H9 (cell line): ENCODE results near the gene NAA25. TPM values are rescaled to one million over a fixed set of nuclear protein-coding genes. Genes with fewer than 3 reads are reported as not detected.

Experiments used
- DNase-seq: peaks from one replicate; pipeline ENCODE4 v3.0.0-alpha.2; 2017
- H2AFZ ChIP-seq: one replicate; pipeline ENCODE4 v1.6.1; 2013; ENCODE audit warnings: mild to moderate bottlenecking, low read length, control low read depth, moderate library complexity
- H2AK5ac ChIP-seq: 2 replicates; pipeline ENCODE4 v1.6.1; 2013; ENCODE audit warnings: low read length, control low read depth, mixed read lengths; ENCODE audit not compliant: insufficient read length
- H2BK120ac ChIP-seq: one replicate; pipeline ENCODE4 v1.6.1; 2013; ENCODE audit warnings: low read depth, mild to moderate bottlenecking, low read length, control low read depth, inconsistent platforms; ENCODE audit not compliant: poor library complexity, severe bottlenecking
- H2BK12ac ChIP-seq: 2 replicates; pipeline ENCODE4 v1.6.1; 2013; ENCODE audit warnings: low read length, control low read depth, mixed read lengths, low read depth; ENCODE audit not compliant: insufficient read length
- H2BK15ac ChIP-seq: 2 replicates; pipeline ENCODE4 v1.6.1; 2013; ENCODE audit warnings: low read depth, low read length, control low read depth
- H2BK20ac ChIP-seq: one replicate; pipeline ENCODE4 v1.6.1; 2013; ENCODE audit warnings: low read depth, mild to moderate bottlenecking, low read length, control low read depth, inconsistent platforms; ENCODE audit not compliant: poor library complexity, severe bottlenecking
- H2BK5ac ChIP-seq: 2 replicates; pipeline ENCODE4 v1.6.1; 2013; ENCODE audit warnings: low read length, control low read depth, mixed read lengths; ENCODE audit not compliant: insufficient read length
- H3K14ac ChIP-seq: 2 replicates; pipeline ENCODE4 v1.6.1; 2013; ENCODE audit warnings: low read length, control low read depth; ENCODE audit not compliant: insufficient read depth
- H3K18ac ChIP-seq: 2 replicates; pipeline ENCODE4 v1.6.1; 2013; ENCODE audit warnings: low read depth, mild to moderate bottlenecking, mixed read lengths, low read length, control low read depth; ENCODE audit not compliant: insufficient read length
- H3K23ac ChIP-seq: 2 replicates; pipeline ENCODE4 v1.6.1; 2013; ENCODE audit warnings: low read length, control low read depth, mixed read lengths, low read depth; ENCODE audit not compliant: insufficient read length
- H3K23me2 ChIP-seq: 2 replicates; pipeline ENCODE4 v1.6.1; 2013; ENCODE audit warnings: low read depth, mild to moderate bottlenecking, mixed read lengths, low read length, control low read depth; ENCODE audit not compliant: insufficient read length, poor library complexity, severe bottlenecking
- H3K27ac ChIP-seq: 2 replicates; pipeline ENCODE4 v1.5.1; 2013; ENCODE audit warnings: low read length, control low read depth, mixed read lengths, low read depth; ENCODE audit not compliant: insufficient read length
- H3K27me3 ChIP-seq: 2 replicates; pipeline ENCODE4 v1.6.1; 2013; ENCODE audit warnings: low read length, control low read depth, inconsistent platforms; ENCODE audit not compliant: insufficient read depth
- H3K4ac ChIP-seq: 2 replicates; pipeline ENCODE4 v1.6.1; 2013; ENCODE audit warnings: low read depth, mild to moderate bottlenecking, control low read depth, inconsistent platforms, low read length, moderate library complexity
- H3K4me1 ChIP-seq: 2 replicates; pipeline ENCODE4 v1.6.1; 2013; ENCODE audit warnings: low read length, control low read depth, inconsistent platforms; ENCODE audit not compliant: insufficient read depth
- H3K4me2 ChIP-seq: 2 replicates; pipeline ENCODE4 v1.6.1; 2013; ENCODE audit warnings: low read length, control low read depth, mixed read lengths; ENCODE audit not compliant: insufficient read length, insufficient read depth
- H3K56ac ChIP-seq: 2 replicates; pipeline ENCODE4 v1.6.1; 2013; ENCODE audit warnings: low read depth, mild to moderate bottlenecking, mixed read lengths, low read length, control low read depth; ENCODE audit not compliant: insufficient read length
- H3K79me1 ChIP-seq: 2 replicates; pipeline ENCODE4 v1.6.1; 2013; ENCODE audit warnings: low read depth, mild to moderate bottlenecking, moderate library complexity, low read length, control low read depth, inconsistent platforms; ENCODE audit not compliant: insufficient read depth, poor library complexity, severe bottlenecking
- H3K79me2 ChIP-seq: 2 replicates; pipeline ENCODE4 v1.6.1; 2013; ENCODE audit warnings: low read length, control low read depth, inconsistent platforms; ENCODE audit not compliant: insufficient read depth
- H3K9ac ChIP-seq: 2 replicates; pipeline ENCODE4 v1.6.1; 2013; ENCODE audit warnings: low read length, control low read depth, mixed read lengths; ENCODE audit not compliant: insufficient read length; ENCODE audit errors: extremely low read depth
- H3K9me3 ChIP-seq: one replicate; pipeline ENCODE4 v1.6.1; 2013; ENCODE audit warnings: low read depth, low read length, inconsistent platforms; ENCODE audit not compliant: control insufficient read depth
- H3T11ph ChIP-seq: one replicate; pipeline ENCODE4 v1.6.1; 2013; ENCODE audit warnings: mild to moderate bottlenecking, low read length, control low read depth, inconsistent platforms
- H4K20me1 ChIP-seq: one replicate; pipeline ENCODE4 v1.6.1; 2013; ENCODE audit not compliant: control insufficient read depth, insufficient read length, insufficient read depth
- H4K5ac ChIP-seq: 2 replicates; pipeline ENCODE4 v1.6.1; 2013; ENCODE audit warnings: low read depth, mild to moderate bottlenecking, mixed read lengths, low read length, control low read depth; ENCODE audit not compliant: insufficient read length
- H4K8ac ChIP-seq: replicated peaks from 2 replicates; pipeline ENCODE4 v1.6.1; 2013; ENCODE audit warnings: low read length, control low read depth, mixed read lengths, low read depth; ENCODE audit not compliant: insufficient read length
- H4K91ac ChIP-seq: 2 replicates; pipeline ENCODE4 v1.6.1; 2013; ENCODE audit warnings: low read depth, mild to moderate bottlenecking, moderate library complexity, mixed read lengths, low read length, control low read depth; ENCODE audit not compliant: insufficient read length
- H3K27ac Mint-ChIP-seq, 3 experiments: 2 replicates in 2 of 3; 3 replicates in 1 of 3; pipeline ENCODE4 v1.8.0; 2020 to 2021; ENCODE audit warnings: mixed read lengths in 3 of 3, mild to moderate bottlenecking in 1 of 3, moderate library complexity in 1 of 3
- H3K27me3 Mint-ChIP-seq: 2 replicates; pipeline ENCODE4 v1.8.0; 2021; ENCODE audit warnings: low read depth, mild to moderate bottlenecking, moderate library complexity, mixed read lengths
- H3K36me3 Mint-ChIP-seq, 3 experiments: 2 replicates in 2 of 3; 3 replicates in 1 of 3; pipeline ENCODE4 v1.8.0; 2020 to 2021; ENCODE audit warnings: low read depth in 3 of 3, mixed read lengths in 3 of 3; ENCODE audit not compliant: insufficient read depth in 1 of 3
- H3K4me1 Mint-ChIP-seq, 2 experiments: 2 replicates each; pipeline ENCODE4 v1.8.0; 2020; ENCODE audit warnings: mixed read lengths in 2 of 2
- H3K4me3 Mint-ChIP-seq, 2 experiments: 2 replicates in 1 of 2; 3 replicates in 1 of 2; pipeline ENCODE4 v1.8.0; 2020 to 2021; ENCODE audit warnings: mild to moderate bottlenecking in 2 of 2, mixed read lengths in 2 of 2, moderate library complexity in 1 of 2
- H3K9me3 Mint-ChIP-seq, 2 experiments: 2 replicates in 1 of 2; 3 replicates in 1 of 2; pipeline ENCODE4 v1.8.0; 2020; ENCODE audit warnings: mild to moderate bottlenecking in 2 of 2, mixed read lengths in 2 of 2, moderate library complexity in 1 of 2
- CTCF ChIP-seq: fragments of 200-600 bp; sonication (generic); conservative IDR thresholded peaks from 3 replicates; pipeline ENCODE4 v1.8.0; 2021; ENCODE audit warnings: antibody characterized with exemption, mild to moderate bottlenecking
- WGBS: extraction: QIAGEN DNeasy Blood & Tissue Kit; methylation state at CpG from one replicate; pipeline ENCODE4 v1.1.7; 2013; ENCODE audit warnings: missing lambda C conversion rate, low lambda C conversion rate, mixed read lengths; ENCODE audit not compliant: insufficient read length; ENCODE audit errors: extremely low coverage; 5-methylcytosine and 5-hydroxymethylcytosine counted together
- total RNA-seq: library from RNA; stranded (reverse); gene quantifications from 2 replicates; pipeline ENCODE4 v1.2.1, GENCODE V29; 2021

The NAA25 gene
- total RNA-seq, 1 experiment from 2014 or later, result 57.1 TPM

- Histone ChIP-seq H3K56ac (no peak overlapping the region), H3K23ac (no peak overlapping the region), H2BK12ac (no peak overlapping the region), H4K91ac (no peak overlapping the region), H2BK20ac (no peak overlapping the region), H3K9ac (no peak overlapping the region), H3K4me2 (no peak overlapping the region), H3K27ac (no peak overlapping the region), H3K4ac (no peak overlapping the region), H3K79me2 (no peaks in the 10 kb centered on the region; the same call in 1 of the 2 replicates), H2BK5ac (no peak overlapping the region), H2BK120ac (no peak overlapping the region), H4K8ac (no peak overlapping the region), H3K27me3 (no peaks in the 10 kb centered on the region), H3K4me1 (no peaks in the 10 kb centered on the region), H3K9me3 (no peaks in the 10 kb centered on the region), H3T11ph (no peak overlapping the region), H3K79me1 (no peaks in the 10 kb centered on the region), H4K20me1 (no peaks in the 10 kb centered on the region), H2AFZ (no peak overlapping the region), H3K14ac (no peak overlapping the region), H2BK15ac (no peak overlapping the region), H4K5ac (no peak overlapping the region), H2AK5ac (no peak overlapping the region), H3K23me2 (peaks cover 8% of the 10 kb centered on the region), H3K18ac (no peak overlapping the region)
- H3K36me3 Mint-ChIP-seq, result no peaks in the 10 kb centered on the region; a peak in 1 of 7 replicates
- H3K27ac Mint-ChIP-seq, result no peak overlapping the region; a peak in 1 of 7 replicates
- peaks cover 25 to 27% of the 10 kb centered on the region in 2 experiments for H3K4me1 Mint-ChIP-seq
- no peak for TF ChIP-seq CTCF
- no peaks in the 10 kb centered on the region for H3K27me3 Mint-ChIP-seq
- DNase-seq, result peak; percentile 17
- H3K9me3 Mint-ChIP-seq, result no peaks in the 10 kb centered on the region
- no CpG with 5 or more reads among the region's 12 CpGs for WGBS
- H3K4me3 Mint-ChIP-seq, result no peak overlapping the region
Observed at GRCh38 chr12:112122823-112123690, 14.5 kb upstream of the NAA25 start.
